HL-60 (cell line): ENCODE measurements around the gene NEDD4L.

ENCODE experiments used
- GABPA ChIP-seq: IDR thresholded peaks from 2 replicates; pipeline ENCODE4 v1.6.1; 2012; ENCODE audit warnings: low read depth
- POLR2AphosphoS5 ChIP-seq: IDR thresholded peaks from 2 replicates; pipeline ENCODE4 v1.6.1; 2012; ENCODE audit warnings: low read depth
- TF ChIP-seq, protein P1 (sequence below): IDR thresholded peaks from one replicate; pipeline ENCODE4 v1.5.1; 2011; ENCODE audit warnings: low read length, control low read depth, inconsistent platforms; ENCODE audit not compliant: insufficient read depth
- TF ChIP-seq, protein P2 (sequence below): IDR thresholded peaks from 2 replicates; pipeline ENCODE4 v1.6.1; 2012; ENCODE audit warnings: low read depth; ENCODE audit not compliant: insufficient replicate concordance

DNA sequence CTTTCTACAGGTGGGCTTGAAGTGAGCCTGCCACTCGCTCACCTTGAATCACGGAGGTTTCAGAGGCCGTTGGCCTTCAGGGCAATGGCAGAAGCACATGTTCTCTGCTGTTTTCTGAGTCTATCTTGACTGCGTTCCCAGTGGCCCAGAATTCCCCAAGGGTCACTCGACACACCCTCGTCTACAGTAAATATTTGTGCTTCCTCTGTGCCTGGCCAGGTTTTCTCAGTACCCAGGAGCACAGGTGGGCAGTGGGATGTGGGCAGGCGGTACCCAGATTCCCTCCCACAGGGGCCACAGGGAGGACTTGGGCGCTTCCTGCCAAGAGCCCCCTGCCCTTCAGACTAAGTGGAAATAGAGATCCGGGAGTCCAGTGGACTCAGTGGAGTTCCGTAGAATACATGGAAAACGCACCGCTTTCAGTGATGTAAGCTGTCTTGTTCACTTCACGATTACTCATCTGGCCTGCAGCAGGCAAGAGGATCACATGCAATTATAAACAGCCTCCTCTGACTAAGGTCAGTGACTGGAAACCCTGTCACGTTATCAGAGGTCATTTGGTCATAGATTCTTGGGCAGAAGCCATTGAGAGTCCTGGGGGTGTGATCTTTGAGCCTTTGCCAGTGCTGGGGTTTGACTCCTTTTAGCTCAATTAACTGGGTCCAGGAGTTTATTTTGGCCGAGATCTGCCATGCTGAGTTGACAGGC, 179.8 kb downstream of the NEDD4L start:
- TF ChIP-seq, protein P1, sequence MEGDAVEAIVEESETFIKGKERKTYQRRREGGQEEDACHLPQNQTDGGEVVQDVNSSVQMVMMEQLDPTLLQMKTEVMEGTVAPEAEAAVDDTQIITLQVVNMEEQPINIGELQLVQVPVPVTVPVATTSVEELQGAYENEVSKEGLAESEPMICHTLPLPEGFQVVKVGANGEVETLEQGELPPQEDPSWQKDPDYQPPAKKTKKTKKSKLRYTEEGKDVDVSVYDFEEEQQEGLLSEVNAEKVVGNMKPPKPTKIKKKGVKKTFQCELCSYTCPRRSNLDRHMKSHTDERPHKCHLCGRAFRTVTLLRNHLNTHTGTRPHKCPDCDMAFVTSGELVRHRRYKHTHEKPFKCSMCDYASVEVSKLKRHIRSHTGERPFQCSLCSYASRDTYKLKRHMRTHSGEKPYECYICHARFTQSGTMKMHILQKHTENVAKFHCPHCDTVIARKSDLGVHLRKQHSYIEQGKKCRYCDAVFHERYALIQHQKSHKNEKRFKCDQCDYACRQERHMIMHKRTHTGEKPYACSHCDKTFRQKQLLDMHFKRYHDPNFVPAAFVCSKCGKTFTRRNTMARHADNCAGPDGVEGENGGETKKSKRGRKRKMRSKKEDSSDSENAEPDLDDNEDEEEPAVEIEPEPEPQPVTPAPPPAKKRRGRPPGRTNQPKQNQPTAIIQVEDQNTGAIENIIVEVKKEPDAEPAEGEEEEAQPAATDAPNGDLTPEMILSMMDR, result no peak
- TF ChIP-seq POLR2AphosphoS5 (no peak), GABPA (no peak)
- TF ChIP-seq, protein P2, sequence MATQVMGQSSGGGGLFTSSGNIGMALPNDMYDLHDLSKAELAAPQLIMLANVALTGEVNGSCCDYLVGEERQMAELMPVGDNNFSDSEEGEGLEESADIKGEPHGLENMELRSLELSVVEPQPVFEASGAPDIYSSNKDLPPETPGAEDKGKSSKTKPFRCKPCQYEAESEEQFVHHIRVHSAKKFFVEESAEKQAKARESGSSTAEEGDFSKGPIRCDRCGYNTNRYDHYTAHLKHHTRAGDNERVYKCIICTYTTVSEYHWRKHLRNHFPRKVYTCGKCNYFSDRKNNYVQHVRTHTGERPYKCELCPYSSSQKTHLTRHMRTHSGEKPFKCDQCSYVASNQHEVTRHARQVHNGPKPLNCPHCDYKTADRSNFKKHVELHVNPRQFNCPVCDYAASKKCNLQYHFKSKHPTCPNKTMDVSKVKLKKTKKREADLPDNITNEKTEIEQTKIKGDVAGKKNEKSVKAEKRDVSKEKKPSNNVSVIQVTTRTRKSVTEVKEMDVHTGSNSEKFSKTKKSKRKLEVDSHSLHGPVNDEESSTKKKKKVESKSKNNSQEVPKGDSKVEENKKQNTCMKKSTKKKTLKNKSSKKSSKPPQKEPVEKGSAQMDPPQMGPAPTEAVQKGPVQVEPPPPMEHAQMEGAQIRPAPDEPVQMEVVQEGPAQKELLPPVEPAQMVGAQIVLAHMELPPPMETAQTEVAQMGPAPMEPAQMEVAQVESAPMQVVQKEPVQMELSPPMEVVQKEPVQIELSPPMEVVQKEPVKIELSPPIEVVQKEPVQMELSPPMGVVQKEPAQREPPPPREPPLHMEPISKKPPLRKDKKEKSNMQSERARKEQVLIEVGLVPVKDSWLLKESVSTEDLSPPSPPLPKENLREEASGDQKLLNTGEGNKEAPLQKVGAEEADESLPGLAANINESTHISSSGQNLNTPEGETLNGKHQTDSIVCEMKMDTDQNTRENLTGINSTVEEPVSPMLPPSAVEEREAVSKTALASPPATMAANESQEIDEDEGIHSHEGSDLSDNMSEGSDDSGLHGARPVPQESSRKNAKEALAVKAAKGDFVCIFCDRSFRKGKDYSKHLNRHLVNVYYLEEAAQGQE, result no peak
